ENCODE measurements around the gene LENEP. TPM values are rescaled to one million over a fixed set of nuclear protein-coding genes. Genes with fewer than 3 reads are reported as not detected.

The LENEP gene
- total and polyA plus RNA-seq, 8 donors: 0.29 TPM; not detected in 7

DNA sequence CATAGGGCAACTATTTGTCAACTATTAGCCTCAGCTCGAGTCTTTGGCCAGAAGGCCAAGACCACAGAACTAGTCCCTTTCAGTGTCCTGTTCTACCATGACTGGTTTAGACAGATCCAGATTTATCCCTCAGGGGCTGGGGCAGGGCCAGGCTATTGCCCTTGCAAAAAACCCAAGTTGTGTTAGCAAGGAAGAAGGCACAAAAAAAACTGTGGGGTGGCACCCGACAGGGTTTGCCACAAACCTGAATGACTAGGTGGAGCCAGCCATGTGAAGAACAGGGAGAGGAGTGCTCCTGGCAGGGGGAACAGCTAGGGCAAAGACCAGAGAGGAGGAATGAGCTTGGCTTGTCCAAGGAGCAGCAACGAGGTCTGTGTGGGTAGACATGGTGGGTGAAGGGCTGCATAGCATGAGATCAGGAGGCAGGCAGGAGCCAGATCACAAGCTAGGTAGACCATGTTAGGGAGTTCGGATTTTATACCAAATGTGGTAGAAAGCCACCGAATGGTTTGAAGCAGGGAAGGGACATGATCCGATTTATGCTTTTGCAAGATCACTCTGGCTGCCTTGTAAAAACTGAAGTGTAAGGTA, 44.6 kb downstream of the LENEP start:
- no peaks in the 10 kb centered on the region for H3K9me3 ChIP-seq
- H3K4me1 ChIP-seq: no peaks in the 10 kb centered on the region
- no peaks in the 10 kb centered on the region for H3K27me3 ChIP-seq
- no peaks in the 10 kb centered on the region for H3K36me3 ChIP-seq
- ATAC-seq (no peak), DNase-seq (no peak), FAIRE-seq (no peak)
- TF ChIP-seq, protein P1, sequence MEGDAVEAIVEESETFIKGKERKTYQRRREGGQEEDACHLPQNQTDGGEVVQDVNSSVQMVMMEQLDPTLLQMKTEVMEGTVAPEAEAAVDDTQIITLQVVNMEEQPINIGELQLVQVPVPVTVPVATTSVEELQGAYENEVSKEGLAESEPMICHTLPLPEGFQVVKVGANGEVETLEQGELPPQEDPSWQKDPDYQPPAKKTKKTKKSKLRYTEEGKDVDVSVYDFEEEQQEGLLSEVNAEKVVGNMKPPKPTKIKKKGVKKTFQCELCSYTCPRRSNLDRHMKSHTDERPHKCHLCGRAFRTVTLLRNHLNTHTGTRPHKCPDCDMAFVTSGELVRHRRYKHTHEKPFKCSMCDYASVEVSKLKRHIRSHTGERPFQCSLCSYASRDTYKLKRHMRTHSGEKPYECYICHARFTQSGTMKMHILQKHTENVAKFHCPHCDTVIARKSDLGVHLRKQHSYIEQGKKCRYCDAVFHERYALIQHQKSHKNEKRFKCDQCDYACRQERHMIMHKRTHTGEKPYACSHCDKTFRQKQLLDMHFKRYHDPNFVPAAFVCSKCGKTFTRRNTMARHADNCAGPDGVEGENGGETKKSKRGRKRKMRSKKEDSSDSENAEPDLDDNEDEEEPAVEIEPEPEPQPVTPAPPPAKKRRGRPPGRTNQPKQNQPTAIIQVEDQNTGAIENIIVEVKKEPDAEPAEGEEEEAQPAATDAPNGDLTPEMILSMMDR (IDR thresholded peaks at IDR 0.05): no peak
- intact Hi-C loops (cut with DNase I): no loop called here
- H3K4me3 ChIP-seq: no peak overlapping the region
- H3K27ac ChIP-seq: no peak overlapping the region
- 72 to 85% methylated on average over 6 of the region's 6 CpGs for WGBS, 2 donors

DNA sequence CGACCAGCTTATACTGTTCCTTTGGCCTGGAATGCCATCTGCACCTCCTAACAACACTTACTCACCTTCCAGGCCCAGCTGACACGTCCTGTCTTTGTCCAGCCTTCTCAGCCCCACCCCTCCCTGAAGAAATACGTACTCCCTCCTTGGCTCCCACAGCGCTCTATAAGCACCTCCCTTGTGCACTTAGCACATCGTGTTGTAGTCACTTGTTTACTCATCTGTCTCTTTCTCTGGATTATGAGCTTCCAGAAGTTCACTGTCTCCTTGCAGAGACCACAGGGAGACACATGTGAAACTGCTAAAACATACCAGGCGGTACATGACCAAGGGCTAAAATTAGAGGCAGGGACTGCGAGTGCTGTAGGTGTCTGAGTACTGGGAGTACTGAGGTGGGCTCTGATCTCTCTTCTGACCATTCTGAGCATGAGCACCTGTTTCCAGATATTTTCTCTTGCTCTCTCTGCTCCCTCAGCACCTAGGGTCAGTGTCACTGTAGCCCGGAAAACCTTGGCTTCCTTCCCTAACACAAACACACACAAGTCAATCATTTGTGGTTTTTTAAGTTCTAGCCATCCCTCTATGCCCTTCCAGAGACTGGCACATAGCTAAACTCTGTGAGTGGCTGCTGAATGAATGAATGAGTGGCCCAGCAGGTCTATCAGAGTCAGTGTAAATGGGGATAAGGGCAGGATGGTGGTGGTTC, 45.4 kb downstream of the LENEP start:
- intact Hi-C loops (cut with DNase I): no loop called here
- DNase-seq: no peak
- FAIRE-seq: no peak
- Histone ChIP-seq H3K4me1 (peaks cover 0 to 3% (median 0%) of the 10 kb centered on the region in 3 donors), H3K27ac (no peak overlapping the region), H3K36me3 (no peaks in the 10 kb centered on the region), H3K4me3 (no peak overlapping the region), H3K27me3 (no peaks in the 10 kb centered on the region), H3K9me3 (no peaks in the 10 kb centered on the region)
- ATAC-seq: peak in 2 of 4 donors; percentile 38 to 55
- TF ChIP-seq, protein P1 (IDR thresholded peaks at IDR 0.05): no peak
- 49 to 58% methylated on average over 8 of the region's 8 CpGs for WGBS, 2 donors

DNA sequence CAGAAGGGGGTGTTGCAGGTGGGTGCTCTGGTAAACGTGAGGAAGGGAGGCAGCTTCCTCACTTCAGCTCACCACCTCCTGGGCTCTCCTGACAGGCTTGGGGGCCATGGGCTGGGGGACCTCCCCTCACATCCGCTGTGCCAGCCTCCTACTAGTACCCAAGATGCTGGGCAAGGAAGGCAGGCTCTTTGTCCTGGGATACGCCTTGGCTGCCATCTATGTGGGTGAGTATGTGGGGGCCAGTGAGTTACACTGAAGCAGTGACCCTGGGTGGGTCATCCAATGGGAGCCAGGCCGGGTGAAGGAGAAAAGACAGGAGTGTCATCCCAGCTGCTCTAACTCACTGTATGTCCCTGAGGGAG, 45.9 kb downstream of the LENEP start:
- intact Hi-C loops (cut with DNase I): no loop called here
- TF ChIP-seq, protein P1 (IDR thresholded peaks at IDR 0.05): no peak

DNA sequence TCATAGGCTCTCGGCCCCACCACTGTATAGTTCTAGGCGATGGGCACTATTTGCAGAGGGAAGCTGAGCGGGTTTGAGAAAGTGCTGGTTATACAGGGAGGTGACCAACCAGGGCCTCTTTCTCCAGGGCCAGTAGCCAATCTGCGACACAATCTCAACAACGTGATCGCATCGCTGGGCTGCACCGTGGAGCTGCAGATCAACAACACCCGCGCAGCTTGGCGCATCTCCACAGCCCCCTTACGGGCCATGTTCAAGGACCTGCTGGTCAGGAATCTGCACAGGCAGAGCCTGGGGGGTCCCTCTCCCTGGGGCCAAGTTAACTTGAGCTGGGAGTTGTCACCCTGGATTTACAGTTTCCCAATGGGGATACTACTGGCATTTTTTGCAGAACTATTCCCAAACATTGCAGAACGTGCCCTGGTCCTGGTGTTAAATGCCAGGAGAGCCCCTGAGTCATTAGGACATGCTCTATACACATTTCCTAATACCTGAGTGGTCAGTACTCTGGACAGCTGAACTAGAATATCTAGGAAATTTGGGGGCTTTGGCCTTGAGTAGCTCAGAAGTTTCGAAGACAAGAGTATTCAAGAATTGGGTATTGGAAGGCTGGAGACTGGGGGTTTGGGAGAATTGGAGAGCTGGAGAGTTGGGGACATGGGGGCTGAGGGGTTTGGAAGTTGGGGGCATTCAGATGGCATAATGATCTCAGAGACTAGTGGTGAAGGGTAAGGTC, 47.1 kb downstream of the LENEP start:
- no peak for FAIRE-seq
- no peak overlapping the region for H3K4me3 ChIP-seq
- ATAC-seq: no peak
- no peak overlapping the region for H3K27ac ChIP-seq
- no peaks in the 10 kb centered on the region for H3K27me3 ChIP-seq
- H3K9me3 ChIP-seq: no peaks in the 10 kb centered on the region
- TF ChIP-seq, protein P1 (IDR thresholded peaks at IDR 0.05): no peak
- H3K36me3 ChIP-seq: no peaks in the 10 kb centered on the region
- intact Hi-C loops (cut with DNase I): loop anchor here in 1 of 3 donors (5.0 kb wide), 1 partner anchor 42 kb away; no protein-coding TSS in a partner anchor
- WGBS, 2 donors: 82 to 83% methylated on average over 14 of the region's 14 CpGs
- H3K4me1 ChIP-seq: peaks cover 0 to 7% (median 0%) of the 10 kb centered on the region in 3 donors
- DNase-seq: peak in 1 of 6 donors; percentile 48

More for the DNA sequence above, 45.9 kb downstream of the LENEP start:
- H3K4me1 ChIP-seq: peaks cover 0 to 3% (median 0%) of the 10 kb centered on the region in 3 donors
- ATAC-seq (no peak), DNase-seq (no peak), FAIRE-seq (no peak)
- no peaks in the 10 kb centered on the region for H3K36me3 ChIP-seq
- no peak overlapping the region for H3K27ac ChIP-seq
- 73 to 77% methylated on average over 4 of the region's 4 CpGs for WGBS, 2 donors
- H3K27me3 ChIP-seq: no peaks in the 10 kb centered on the region
- H3K9me3 ChIP-seq: no peaks in the 10 kb centered on the region
- no peak overlapping the region for H3K4me3 ChIP-seq

Measured in pancreas (tissue), 10 donors.